8988T (cell line): ENCODE data around the gene LOXL4.
A peak's percentile ranks its signal among the peaks of the same experiment; 100 is the strongest.

Experiments used
- DNase-seq: peaks from one replicate; pipeline ENCODE4 v3.0.0; 2011

LOXL4 gene

GRCh38 chr10:98294270-98294627 lies 26.3 kb upstream of the LOXL4 start:
- DNase-seq: no peak

DNA sequence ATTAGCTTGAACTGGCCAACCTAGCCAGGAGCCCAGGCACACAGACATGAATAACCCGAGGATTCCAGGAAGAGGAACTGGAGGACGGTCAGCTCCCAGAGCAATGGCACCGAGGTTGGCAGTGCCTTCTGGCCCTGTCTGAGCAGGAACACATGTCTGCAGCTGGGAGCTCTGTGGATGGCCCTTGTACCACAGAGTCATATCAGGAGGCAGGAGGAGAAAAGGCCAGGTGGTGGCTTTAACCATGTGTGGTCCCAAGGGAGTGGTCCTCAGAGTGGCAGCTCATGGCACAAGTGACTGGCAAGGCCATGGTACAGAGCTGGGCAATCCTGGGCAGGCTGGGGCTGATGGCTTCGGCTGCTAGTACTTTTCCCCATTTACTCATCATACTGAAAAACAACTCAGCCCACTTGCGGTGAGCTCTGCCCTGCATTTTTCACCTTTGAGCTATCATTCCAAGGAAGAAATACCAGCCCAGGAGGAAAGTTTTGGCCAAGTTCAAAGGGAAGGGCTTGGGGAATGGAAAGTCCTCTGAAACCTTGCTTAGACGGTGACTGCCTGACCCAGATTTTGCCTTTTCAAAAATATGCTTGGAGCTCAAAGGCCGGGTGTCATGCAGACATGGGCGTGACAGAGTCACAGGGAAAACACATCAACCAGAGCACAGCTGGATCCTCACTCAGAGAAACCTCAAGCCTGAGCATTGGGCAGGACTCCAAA lies 25.7 kb upstream of the LOXL4 start:
- DNase-seq: no peak

DNA sequence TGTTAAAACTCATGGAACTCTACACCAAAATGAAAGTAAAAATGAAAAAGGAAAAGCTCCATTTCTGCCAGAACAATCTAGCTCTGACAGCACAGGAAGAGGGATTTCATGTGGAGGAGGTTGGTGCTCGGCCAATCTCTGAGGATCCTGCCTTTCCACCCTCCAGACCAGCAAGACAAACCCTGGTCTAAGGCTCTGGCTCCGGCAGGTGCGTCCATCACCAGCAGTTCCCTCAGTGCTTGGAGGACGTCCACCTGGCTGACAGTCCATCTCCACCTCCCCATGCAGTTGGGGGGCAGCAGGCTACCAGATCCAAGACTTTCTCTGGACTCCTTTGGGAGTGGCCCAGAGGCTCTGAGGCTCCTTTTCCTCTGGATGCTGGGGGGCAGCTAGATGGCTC lies 25.0 kb upstream of the LOXL4 start:
- no peak for DNase-seq

DNA sequence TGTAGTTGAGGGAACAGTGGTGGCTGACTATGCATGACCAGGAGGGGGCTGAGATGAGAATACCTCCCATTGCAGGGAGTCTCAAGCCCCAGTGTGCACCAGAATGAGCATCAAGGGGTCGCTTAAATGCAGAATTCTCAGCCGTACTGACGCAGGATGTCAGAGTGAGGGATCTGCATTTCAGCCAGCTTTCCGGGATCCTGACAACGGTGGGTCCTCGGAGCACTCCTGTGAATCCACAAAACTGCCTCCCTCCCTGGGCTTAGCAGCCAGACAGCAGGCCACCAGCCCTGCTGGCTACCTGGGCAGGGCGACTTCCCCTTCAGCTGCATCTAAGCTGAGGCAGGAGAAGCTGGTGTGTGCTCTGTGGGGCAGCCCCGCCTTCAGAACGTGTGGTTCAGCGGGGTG lies 21.8 kb upstream of the LOXL4 start:
- no peak for DNase-seq

GRCh38 chr10:98287321-98287720 lies 19.3 kb upstream of the LOXL4 start:
- no peak for DNase-seq

- DNase-seq: no peak
Observed at GRCh38 chr10:98286419-98286818, 18.4 kb upstream of the LOXL4 start.

- no peak for DNase-seq
Observed at GRCh38 chr10:98285416-98285815, 17.4 kb upstream of the LOXL4 start.

- no peak for DNase-seq
Observed at GRCh38 chr10:98276311-98276710, 8.3 kb upstream of the LOXL4 start.

DNA sequence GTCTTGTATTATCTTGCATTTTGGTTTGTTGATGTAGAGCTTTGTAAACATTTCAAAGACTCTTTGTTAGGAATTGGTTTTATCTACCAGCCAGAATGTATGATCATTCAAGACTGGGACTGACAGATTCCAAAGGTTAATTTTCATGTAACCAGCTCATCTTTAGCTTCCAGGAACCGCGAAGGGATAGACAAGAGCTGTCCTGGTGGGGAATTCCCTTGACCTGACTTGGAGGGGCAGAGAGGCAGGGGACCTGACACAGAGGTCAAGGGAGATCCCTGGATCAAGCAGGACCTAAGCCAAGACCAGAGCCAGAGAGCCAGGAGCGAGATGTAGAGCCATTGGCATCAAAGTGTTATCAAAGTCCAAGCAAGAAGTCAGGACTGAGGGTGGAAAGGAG lies 6.6 kb upstream of the LOXL4 start:
- DNase-seq: no peak

GRCh38 chr10:98273057-98273850 lies 5.3 kb upstream of the LOXL4 start:
- DNase-seq: no peak

DNA sequence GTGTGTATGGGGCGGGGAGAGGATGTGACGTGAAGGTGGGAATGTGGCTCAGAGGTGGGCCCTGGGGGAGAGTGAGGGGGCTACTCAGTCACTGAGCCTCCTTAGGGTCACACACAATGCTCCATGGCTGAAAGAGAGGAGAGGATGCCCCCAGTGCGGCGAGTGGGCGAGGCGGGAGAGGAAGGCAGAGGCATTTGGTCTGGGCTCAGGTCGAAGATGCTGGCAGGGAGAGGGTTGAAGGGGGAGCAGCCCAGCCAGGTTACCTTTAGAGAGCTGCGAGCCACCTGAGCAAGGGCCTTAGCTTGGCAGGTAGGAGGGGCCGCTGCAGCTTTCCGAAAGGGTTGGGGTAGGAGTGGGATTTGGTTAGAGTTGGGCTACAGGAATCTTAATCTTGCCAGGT lies 4.7 kb upstream of the LOXL4 start:
- no peak for DNase-seq

- no peak for DNase-seq
Observed at GRCh38 chr10:98272245-98272644, 4.3 kb upstream of the LOXL4 start.

GRCh38 chr10:98270786-98271185 lies 2.8 kb upstream of the LOXL4 start:
- no peak for DNase-seq

- no peak for DNase-seq
Observed at GRCh38 chr10:98270073-98270740, 2.2 kb upstream of the LOXL4 start.

DNA sequence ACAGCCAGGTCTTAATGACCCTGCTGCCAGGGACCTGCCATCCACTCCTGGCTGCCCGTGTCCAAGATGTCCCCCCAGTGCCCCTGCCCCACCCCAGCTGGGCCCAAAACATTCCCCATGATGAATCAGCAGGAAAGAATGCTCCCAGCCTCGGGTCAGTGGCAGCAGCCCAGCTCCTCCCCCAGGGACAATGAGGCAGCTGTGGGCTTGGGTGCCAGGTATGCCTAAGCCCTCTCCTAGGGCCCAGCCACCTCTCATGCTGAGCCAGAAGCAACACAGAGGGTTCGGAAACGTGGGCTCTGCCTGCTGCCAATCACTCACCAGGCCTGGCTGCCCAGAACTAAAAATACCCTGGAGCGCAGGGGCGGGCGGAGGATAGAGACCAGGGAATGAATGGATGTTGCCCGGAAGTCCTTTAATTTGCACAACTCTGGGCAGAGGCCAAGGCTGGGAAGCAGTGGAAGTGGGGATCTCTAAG lies 1.5 kb upstream of the LOXL4 start:
- DNase-seq: peak; percentile 99

DNA sequence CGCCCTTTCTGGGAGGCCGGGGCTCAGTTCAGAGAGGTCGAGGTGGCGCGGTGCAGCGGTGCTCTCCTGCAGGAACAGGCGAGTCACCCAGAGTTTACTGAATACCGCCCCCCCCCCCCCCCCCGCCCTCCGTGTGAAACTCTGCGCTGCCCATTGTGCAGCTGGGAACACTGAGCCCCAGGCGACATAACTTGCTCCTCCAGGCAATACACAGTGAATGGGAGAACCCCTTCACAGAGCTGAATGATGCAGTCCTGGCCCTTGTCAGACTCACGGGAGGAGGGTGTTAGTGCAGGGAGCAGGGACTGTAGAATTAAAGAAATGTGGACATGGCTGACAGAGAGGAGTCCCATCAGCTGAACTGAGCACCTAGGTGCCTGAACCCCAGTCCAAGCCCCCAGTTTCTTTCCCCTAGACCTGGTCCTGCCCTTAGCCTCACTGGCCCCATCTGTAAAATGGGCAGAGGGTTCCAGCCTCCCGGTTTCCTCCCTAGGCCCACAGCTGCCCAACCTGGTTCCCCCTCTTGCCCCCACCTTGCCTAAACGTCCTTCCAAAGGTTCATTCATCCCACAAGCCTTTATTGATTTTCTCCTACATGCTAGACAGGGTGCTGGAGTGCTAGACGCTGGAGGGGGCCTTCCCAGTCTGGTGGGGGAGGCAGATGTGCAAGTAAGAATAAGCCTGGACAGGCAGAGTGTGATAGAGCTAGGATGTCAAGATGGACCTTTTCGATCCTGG lies 869 bp upstream of the LOXL4 start:
- DNase-seq: no peak

- peak; percentile 42 for DNase-seq
Observed at GRCh38 chr10:98267069-98267893, 713 bp downstream of the LOXL4 start.

DNA sequence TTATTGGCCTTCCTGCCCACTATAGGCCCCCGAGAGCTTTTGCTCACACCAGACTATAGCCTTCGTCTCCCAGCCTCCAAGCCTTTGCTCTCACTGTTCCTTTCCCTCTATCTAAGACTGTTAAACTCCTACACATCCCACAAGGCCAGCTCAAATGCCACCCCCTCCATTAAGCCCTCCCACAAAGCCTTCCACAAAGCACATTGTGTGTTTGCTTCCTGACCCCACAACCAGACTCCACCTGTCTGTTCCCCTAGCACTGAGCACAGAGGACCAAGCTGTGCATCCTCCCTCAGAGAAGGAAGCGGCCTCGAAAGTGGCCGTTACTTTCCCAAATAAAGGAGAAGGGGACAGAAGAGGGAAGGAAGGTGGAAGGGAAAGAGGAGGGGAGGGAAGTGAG lies 1.3 kb downstream of the LOXL4 start:
- DNase-seq: no peak

GRCh38 chr10:98265403-98266378 lies 2.3 kb downstream of the LOXL4 start:
- DNase-seq: no peak

DNA sequence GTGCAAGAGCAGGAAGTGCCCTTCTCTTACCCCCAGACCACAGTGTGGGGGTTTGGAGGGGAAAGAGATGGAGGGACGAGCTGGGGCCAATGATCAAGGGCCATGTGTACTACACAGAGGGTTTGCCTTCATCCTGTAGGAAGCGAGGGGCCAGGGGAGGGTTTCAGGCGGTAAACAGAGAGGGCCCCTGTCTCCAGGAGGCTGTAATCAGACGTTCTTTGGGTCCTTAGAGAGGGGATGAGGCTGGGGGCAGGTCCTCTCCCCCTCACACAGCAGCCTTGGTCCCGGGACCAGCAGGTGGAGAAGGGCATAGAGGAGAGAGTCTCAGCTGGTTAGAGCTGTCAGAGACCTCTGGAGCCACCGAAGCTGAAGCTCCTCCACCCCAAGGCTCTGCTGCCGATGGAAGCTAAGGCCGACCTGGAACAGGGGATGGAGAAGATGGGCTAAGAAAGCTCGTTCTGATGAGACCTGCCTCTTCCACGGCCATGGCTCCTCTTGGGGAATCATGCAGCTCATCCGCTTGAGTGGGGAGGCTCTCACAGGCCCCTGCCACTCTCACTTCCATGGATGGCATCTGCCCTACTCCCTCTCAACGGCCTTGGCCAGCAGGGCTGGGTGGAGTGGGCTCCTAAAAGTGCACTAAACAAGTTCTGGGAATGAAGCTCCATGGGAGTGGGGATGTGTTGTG lies 3.5 kb downstream of the LOXL4 start:
- DNase-seq: no peak
